Endothelial cell of umbilical vein (primary cell): ENCODE results near the gene CACHD1. TPM values are rescaled to one million over a fixed set of nuclear protein-coding genes. Genes with fewer than 3 reads are reported as not detected.

Experiments
- BruUV-seq: library from RNA; stranded (reverse); fragments of 400-500 nt; replicated peaks from 2 replicates; lab custom pipeline; 2021; lab: Mats Ljungman, UMichigan
- CTCF ChIA-PET: fragments of 300-600, 350-600 bp; sonication (Branson Sonifier 250); formaldehyde crosslinking; loops from one replicate; lab custom pipeline; 2021; ENCODE audit warnings: antibody characterized with exemption, inconsistent platforms; lab: Charles Lee
- POLR2A ChIA-PET: fragments of 300-600, 350-600 bp; sonication (Branson Sonifier 250); formaldehyde crosslinking; loops from one replicate; lab custom pipeline; 2021; ENCODE audit warnings: antibody characterized with exemption, inconsistent platforms; lab: Charles Lee
- DNase-seq: peaks from one replicate; pipeline ENCODE4 v3.0.0-alpha.2; 2011; ENCODE audit warnings: low read depth, low spot score
- FAIRE-seq: peaks from 2 replicates; lab custom pipeline; 2011; peaks lifted over from hg19 to GRCh38; lab: Jason Lieb, UNC
- H2AFZ ChIP-seq: 2 replicates; pipeline ENCODE4 v1.6.0; 2012; ENCODE audit warnings: low read depth, low read length, control low read depth, inconsistent platforms
- H3K27ac ChIP-seq: 2 replicates; pipeline ENCODE4 v1.5.1; 2011; ENCODE audit warnings: low read depth, mild to moderate bottlenecking, control low read depth, low read length, moderate library complexity; ENCODE audit not compliant: insufficient read depth
- H3K27me3 ChIP-seq, 2 experiments: 2 replicates each; pipeline versions ENCODE4 v1.6.0 to v1.6.1; 2011; ENCODE audit warnings: low read length in 2 of 2, mixed read lengths in 1 of 2; ENCODE audit not compliant: control insufficient read depth in 2 of 2, insufficient read depth in 2 of 2
- H3K36me3 ChIP-seq, 2 experiments: 2 replicates in 1 of 2; 3 replicates in 1 of 2; pipeline ENCODE4 v1.5.1; 2011; ENCODE audit warnings: low read length in 2 of 2, mild to moderate bottlenecking in 1 of 2, moderate library complexity in 1 of 2; ENCODE audit not compliant: control insufficient read depth in 2 of 2, insufficient read depth in 2 of 2; ENCODE audit errors: extremely low read depth in 1 of 2
- H3K4me1 ChIP-seq: 3 replicates; pipeline ENCODE4 v1.5.1; 2011; ENCODE audit warnings: mild to moderate bottlenecking, low read length; ENCODE audit not compliant: control insufficient read depth, insufficient read depth; ENCODE audit errors: extremely low read depth
- H3K4me2 ChIP-seq: 2 replicates; pipeline ENCODE4 v1.6.1; 2011; ENCODE audit warnings: low read length, control low read depth, mixed read lengths; ENCODE audit not compliant: insufficient read depth
- H3K4me3 ChIP-seq, 3 experiments: fragments of 200-600 bp in 1 of 3; sonication (generic), shearing (Covaris generic) in 1 of 3; replicated peaks in 1 of 3; 2 replicates each; pipeline ENCODE4 v1.5.1; 2011 to 2016; ENCODE audit warnings: control low read depth in 3 of 3, low read length in 3 of 3, mild to moderate bottlenecking in 2 of 3, inconsistent platforms in 1 of 3, low read depth in 1 of 3, moderate library complexity in 1 of 3; ENCODE audit not compliant: insufficient read depth in 1 of 3
- H3K79me2 ChIP-seq: 2 replicates; pipeline ENCODE4 v1.6.0; 2012; ENCODE audit warnings: low read length, inconsistent platforms; ENCODE audit not compliant: control insufficient read depth, insufficient read depth
- H3K9ac ChIP-seq: replicated peaks from 2 replicates; pipeline ENCODE3; 2011; ENCODE audit warnings: low read length, control low read depth; ENCODE audit not compliant: insufficient read depth; ENCODE audit errors: extremely low read depth
- H3K9me1 ChIP-seq: replicated peaks from 3 replicates; pipeline ENCODE4 v1.6.0; 2011; ENCODE audit warnings: mild to moderate bottlenecking, low read length; ENCODE audit not compliant: control insufficient read depth, insufficient read depth; ENCODE audit errors: extremely low read depth
- H3K9me3 ChIP-seq: replicated peaks from 2 replicates; pipeline ENCODE4 v1.5.1; 2012; ENCODE audit warnings: low read length, inconsistent platforms; ENCODE audit not compliant: control insufficient read depth, insufficient read depth
- H4K20me1 ChIP-seq: replicated peaks from 2 replicates; pipeline ENCODE3; 2011; ENCODE audit warnings: mild to moderate bottlenecking, low read length; ENCODE audit not compliant: control insufficient read depth, insufficient read depth; ENCODE audit errors: extremely low read depth
- CTCF ChIP-seq, 2 donors: IDR thresholded peaks; 1 replicate in 1 of 2; 2 replicates in 1 of 2; pipeline ENCODE4 v1.5.1; 2011; ENCODE audit warnings: low read length in 2 of 2, mild to moderate bottlenecking in 2 of 2, moderate library complexity in 2 of 2, control low read depth in 1 of 2, inconsistent platforms in 1 of 2, low read depth in 1 of 2; ENCODE audit not compliant: insufficient read depth in 1 of 2; ENCODE audit errors: extremely low read depth in 1 of 2
- EZH2 ChIP-seq: IDR thresholded peaks from 2 replicates; pipeline ENCODE4 v1.6.1; 2012; ENCODE audit warnings: borderline replicate concordance, low read depth, mild to moderate bottlenecking, moderate library complexity, low read length, inconsistent platforms; ENCODE audit not compliant: severe bottlenecking
- FOS ChIP-seq: IDR thresholded peaks from 2 replicates; pipeline ENCODE4 v1.6.1; 2011; ENCODE audit warnings: mild to moderate bottlenecking, low read length, moderate library complexity, borderline replicate concordance; ENCODE audit not compliant: insufficient read depth
- GATA2 ChIP-seq: IDR thresholded peaks from 2 replicates; pipeline ENCODE4 v1.7.0; 2011; ENCODE audit warnings: low read depth, mild to moderate bottlenecking, moderate library complexity, mixed read lengths, low read length; ENCODE audit not compliant: insufficient read length, insufficient read depth
- JUN ChIP-seq: IDR thresholded peaks from 2 replicates; pipeline ENCODE4 v1.6.1; 2011; ENCODE audit warnings: borderline replicate concordance, low read depth; ENCODE audit not compliant: insufficient read length, insufficient read depth
- MAX ChIP-seq: IDR thresholded peaks from 2 replicates; pipeline ENCODE4 v1.6.1; 2011; ENCODE audit not compliant: insufficient read depth, insufficient read length
- MYC ChIP-seq: IDR thresholded peaks from one replicate; pipeline ENCODE4 v1.6.1; 2011; ENCODE audit warnings: mild to moderate bottlenecking, low read depth, low read length
- POLR2A ChIP-seq: IDR thresholded peaks from 2 replicates; pipeline ENCODE4 v1.6.1; 2012; ENCODE audit warnings: low read depth, mild to moderate bottlenecking, control low read depth, low read length
- POLR2AphosphoS5 ChIP-seq: IDR thresholded peaks from 2 replicates; pipeline ENCODE4 v1.6.1; 2012; ENCODE audit warnings: low read depth, mild to moderate bottlenecking, control low read depth, low read length, moderate library complexity; ENCODE audit not compliant: insufficient read depth
- dilution Hi-C: fragments of 300-500 bp; cut with MboI; formaldehyde crosslinking; loops from one replicate; pipeline ENCODE4 v1.15.0; 2019; ENCODE audit warnings: low sequenced_read_pairs; ENCODE audit not compliant: extremely low pct_ligation_motif_present
- intact Hi-C: fragments of 100-400 bp; cut with micrococcal nuclease; formaldehyde crosslinking; loops from one replicate; pipeline ENCODE4 v1.10.0; 2022
- polyA plus RNA-seq, 4 experiments: library from polyadenylated mRNA; depleted of rRNA in 3 of 4; stranded (reverse) in 3 of 4; unstranded in 1 of 4; fragments of >200 nt; gene quantifications; 2 replicates each; pipeline versions ENCODE4 v1.2.1 to v1.2.3, GENCODE V29; 2011 to 2012; ENCODE audit warnings: missing spikeins in 1 of 4
- total RNA-seq: library from RNA; stranded (reverse); gene quantifications from 2 replicates; pipeline ENCODE4 v1.2.3, GENCODE V29; 2021

The CACHD1 gene
- total and polyA plus RNA-seq, 2 donors (not counting 3 experiments of a cell fraction or from before 2014, with no cell fraction given): 3.6 to 9.3 TPM

- H3K27me3 ChIP-seq: no peaks in the 10 kb centered on the region
- DNase-seq: no peak
- CTCF ChIA-PET: no interaction called here
- H3K9me3 ChIP-seq: no peaks in the 10 kb centered on the region
- H3K4me1 ChIP-seq: no peaks in the 10 kb centered on the region
- H3K36me3 ChIP-seq: no peaks in the 10 kb centered on the region
- no peak overlapping the region for H3K9ac ChIP-seq
- dilution Hi-C loops (no loop called here), intact Hi-C loops (no loop called here)
- no peak overlapping the region for H3K27ac ChIP-seq
- TF ChIP-seq MAX: no peak
- no peak for TF ChIP-seq CTCF (IDR thresholded peaks at IDR 0.05; ENCODE audit: extremely low read depth in 1 of 2, insufficient read depth in 1 of 2, low read depth in 1 of 2, low read length in 2 of 2)
- TF ChIP-seq JUN: no peak
- no peak for TF ChIP-seq MYC
- TF ChIP-seq POLR2A: no peak
- no peak for TF ChIP-seq EZH2
- TF ChIP-seq POLR2AphosphoS5: no peak
- TF ChIP-seq GATA2: no peak
- no peak for TF ChIP-seq FOS
- POLR2A ChIA-PET: no interaction called here
- H2AFZ ChIP-seq: no peak overlapping the region
- no peaks in the 10 kb centered on the region for H3K79me2 ChIP-seq
- no peak overlapping the region for H3K4me2 ChIP-seq
- no TSS peak for BruUV-seq
- H3K9me1 ChIP-seq: no peaks in the 10 kb centered on the region
- no peak for FAIRE-seq
- H4K20me1 ChIP-seq: no peaks in the 10 kb centered on the region
- no peak overlapping the region for H3K4me3 ChIP-seq
Observed at GRCh38 chr1:64572222-64572900, 102.4 kb downstream of the CACHD1 start.
